ENCODE measurements around the gene UCN2.

DNA sequence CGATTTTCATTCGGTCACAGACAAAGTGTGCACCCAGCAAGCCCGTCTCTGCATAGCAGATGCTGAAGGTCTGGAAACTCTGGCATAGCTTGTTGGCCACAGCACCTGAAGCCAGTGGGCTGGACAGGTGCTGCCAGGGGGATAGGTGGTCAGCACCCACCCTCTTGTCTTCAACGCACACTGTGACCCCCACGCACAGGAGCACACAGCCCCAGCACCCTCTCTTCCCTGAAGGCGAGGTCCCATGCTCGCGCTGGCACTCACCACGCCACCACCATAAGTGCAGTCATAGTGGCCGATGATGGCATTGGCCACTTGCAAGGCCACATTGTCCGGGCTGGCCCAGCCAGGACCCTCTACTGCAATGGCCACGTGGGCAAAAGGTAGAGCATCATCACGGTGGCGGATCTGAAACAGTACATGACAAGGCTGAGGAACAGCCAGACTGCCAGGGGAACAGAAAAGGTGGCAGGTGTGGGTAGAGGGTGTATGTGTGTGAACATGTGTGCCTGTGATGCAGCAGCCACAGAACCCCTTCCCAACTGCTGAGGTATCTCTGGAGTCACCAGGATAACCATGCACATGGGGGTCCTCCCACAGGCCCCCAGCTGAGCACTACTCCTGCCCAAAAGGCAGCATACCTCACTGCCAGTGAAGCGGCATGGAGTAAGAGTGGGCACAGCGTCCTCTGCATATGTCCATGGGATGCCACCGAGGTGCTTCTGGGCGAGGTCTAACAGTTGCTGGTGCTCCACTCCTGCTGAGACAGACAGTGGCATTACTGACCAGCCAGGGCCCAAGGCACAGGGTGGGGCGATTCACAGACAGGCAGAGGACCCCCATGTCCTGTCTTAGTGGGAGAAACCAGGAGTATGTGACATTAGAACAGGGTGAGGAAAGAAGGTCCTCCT is 37.4 kb upstream of the UCN2 start:
- no peak for TF ChIP-seq CTCF (conservative IDR thresholded peaks at IDR 0.05; ENCODE audit: low read depth, low read length)
- no peak for TF ChIP-seq EZH2 (IDR thresholded peaks at IDR 0.05; ENCODE audit: borderline replicate concordance, low read depth, low read length, poor library complexity, severe bottlenecking)
